ENCODE data around the gene HTR2C. TPM values are rescaled to one million over a fixed set of nuclear protein-coding genes. Genes with fewer than 3 reads are reported as not detected.

Gene HTR2C
- total and polyA plus RNA-seq, 2 of the 4 experiments (the other 2 are of a cell fraction): not detected

DNA sequence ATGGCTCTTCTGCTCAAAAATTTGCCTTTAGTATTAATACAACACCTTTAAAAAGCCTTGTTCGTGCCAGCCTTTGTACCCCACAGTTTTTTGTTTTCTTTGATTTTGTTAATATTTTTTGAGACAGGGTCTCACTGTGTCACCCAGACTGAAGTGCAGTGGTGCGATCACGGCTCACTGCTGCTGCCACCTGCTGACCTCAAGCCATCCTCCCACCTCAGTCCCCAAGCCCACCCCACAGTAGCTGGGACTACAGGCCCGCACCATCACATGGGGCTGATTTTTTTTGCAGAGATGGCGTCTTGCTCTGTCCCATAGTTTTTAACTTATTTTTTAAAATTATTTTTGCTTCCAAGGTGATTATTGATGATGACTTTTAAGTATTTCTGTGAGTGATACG is 134.0 kb downstream of the HTR2C start:
- H2BK5ac ChIP-seq (ENCODE audit: low read depth, low read length, poor library complexity, severe bottlenecking): no peak overlapping the region
- H3K9ac ChIP-seq (ENCODE audit: low read depth, low read length): no peak overlapping the region
- no peak overlapping the region for H2BK120ac ChIP-seq (ENCODE audit: low read depth, low read length)
- no peak for DNase-seq
- H3K79me1 ChIP-seq (ENCODE audit: low read depth in 1 of 2, low read length in 2 of 2): no peaks in the 10 kb centered on the region
- no peak overlapping the region for H3K18ac ChIP-seq (ENCODE audit: low read depth, low read length)
- no peak overlapping the region for H2AK9ac ChIP-seq (replicated peaks; ENCODE audit: low read depth, low read length, poor library complexity)
- no peak for TF ChIP-seq RCOR1 (IDR thresholded peaks at IDR 0.05; ENCODE audit: insufficient replicate concordance, low read length)
- ChIA-PET POLR2A (ENCODE audit: unreplicated experiment) (no interaction called here), CTCF (no interaction called here)
- no peaks in the 10 kb centered on the region for H3K4me1 ChIP-seq (ENCODE audit: control insufficient read depth, insufficient read depth, low read length)
- intact Hi-C loops (cut with micrococcal nuclease) (no loop called here), in situ Hi-C loops (cut with MboI; ENCODE audit: low sequenced_read_pairs) (no loop called here), dilution Hi-C loops (cut with HindIII; ENCODE audit: low sequenced_read_pairs, unreplicated experiment) (no loop called here)
- no peak overlapping the region for H3K27ac ChIP-seq (ENCODE audit: insufficient read depth, low read length)
- H2AFZ ChIP-seq (replicated peaks; ENCODE audit: low read length, poor library complexity): no peak overlapping the region
- H4K8ac ChIP-seq (ENCODE audit: low read depth in 2 of 2, low read length in 2 of 2): no peak overlapping the region
- no peaks in the 10 kb centered on the region for H3K36me3 ChIP-seq (ENCODE audit: control insufficient read depth, insufficient read depth, low read length)
- no peak overlapping the region for H3K4me2 ChIP-seq (ENCODE audit: low read depth, low read length)
- H3K14ac ChIP-seq (replicated peaks; ENCODE audit: low read depth, low read length): no peak overlapping the region
- no peaks in the 10 kb centered on the region for H4K20me1 ChIP-seq (ENCODE audit: insufficient read depth, low read length)
- no CpG with 5 or more reads among the region's 6 CpGs for WGBS, 2 experiments (ENCODE audit: extremely low coverage in 2 of 2, insufficient read length in 1 of 2)
- BruUV-seq (replicated peaks): no TSS peak
- H2AK5ac ChIP-seq (ENCODE audit: low read depth, low read length): no peak overlapping the region
- H2BK20ac ChIP-seq (ENCODE audit: low read depth, low read length): no peak overlapping the region
- no peak overlapping the region for H3K23ac ChIP-seq (ENCODE audit: low read depth, low read length)
- H3K56ac ChIP-seq (ENCODE audit: extremely low read depth, insufficient read depth, low read length): no peak overlapping the region
- no peaks in the 10 kb centered on the region for H3K9me1 ChIP-seq (ENCODE audit: insufficient read depth, low read length)
- H4K5ac ChIP-seq (ENCODE audit: low read depth, low read length): no peak overlapping the region
- H3K4me3 ChIP-seq (ENCODE audit: insufficient read depth, low read depth, low read length): no peak overlapping the region
- no peaks in the 10 kb centered on the region for H3K9me3 ChIP-seq (ENCODE audit: control insufficient read depth, insufficient read depth, low read length)
- no peak overlapping the region for H4K91ac ChIP-seq (ENCODE audit: insufficient read depth, low read depth, low read length)
- H3K4ac ChIP-seq (ENCODE audit: low read depth, low read length): no peak overlapping the region
- no peak overlapping the region for H2BK15ac ChIP-seq (ENCODE audit: low read depth, low read length)
- ATAC-seq (ENCODE audit: low read depth): no peak
- H3K27me3 ChIP-seq (ENCODE audit: control insufficient read depth, insufficient read depth, low read length): no peaks in the 10 kb centered on the region
